Panc1 (cell line): Measurements from ENCODE around the gene GLS. TPM values are rescaled to one million over a fixed set of nuclear protein-coding genes. Genes with fewer than 3 reads are reported as not detected.

Experiments used
- ATAC-seq: fragments of 200-7000 bp; cut with Tn5 transposase; 2 replicates; pipeline ENCODE4 v1.9.1; 2020; ENCODE audit warnings: mild to moderate bottlenecking, moderate library complexity
- BruUV-seq: library from RNA; stranded (reverse); fragments of 400-500 nt; replicated peaks from 2 replicates; lab custom pipeline; 2021; lab: Mats Ljungman, UMichigan
- CTCF ChIA-PET: fragments of 300-600 bp; sonication (Branson Sonifier 250); formaldehyde crosslinking; loops from one replicate; lab custom pipeline; 2022; ENCODE audit warnings: antibody characterized with exemption; lab: Charles Lee
- POLR2A ChIA-PET: fragments of 300-600 bp; sonication (Branson Sonifier 250); formaldehyde crosslinking; loops from one replicate; lab custom pipeline; 2022; ENCODE audit warnings: antibody characterized with exemption; lab: Charles Lee
- DNase-seq: peaks from one replicate; pipeline ENCODE4 v3.0.0-alpha.2; 2010; ENCODE audit warnings: low read depth, low spot score
- H3K27ac ChIP-seq: 2 replicates; pipeline ENCODE4 v1.5.1; 2011; ENCODE audit warnings: mild to moderate bottlenecking, low read length, inconsistent platforms
- H3K27me3 ChIP-seq: fragments of 200-500 bp; sonication (Bioruptor generic); 2 replicates; pipeline ENCODE4 v1.6.0; 2014; ENCODE audit warnings: low read length, inconsistent platforms; ENCODE audit not compliant: control insufficient read depth, insufficient read depth
- H3K36me3 ChIP-seq: fragments of 200-500 bp; sonication (Bioruptor generic); 2 replicates; pipeline ENCODE4 v1.5.1; 2014; ENCODE audit warnings: inconsistent platforms, mild to moderate bottlenecking, low read length, moderate library complexity; ENCODE audit not compliant: control insufficient read depth, insufficient read depth
- H3K4me1 ChIP-seq: 2 replicates; pipeline ENCODE4 v1.5.1; 2011; ENCODE audit warnings: inconsistent platforms, mild to moderate bottlenecking, low read length, moderate library complexity; ENCODE audit not compliant: control insufficient read depth, insufficient read depth
- H3K4me3 ChIP-seq, 2 experiments: 2 replicates each; pipeline ENCODE4 v1.5.1; 2011 to 2012; ENCODE audit warnings: low read depth in 2 of 2, low read length in 2 of 2, mild to moderate bottlenecking in 2 of 2, inconsistent platforms in 1 of 2, moderate library complexity in 1 of 2
- H3K9me3 ChIP-seq: fragments of 200-500 bp; sonication (Bioruptor generic); 2 replicates; pipeline ENCODE4 v1.5.1; 2014; ENCODE audit warnings: low read depth, mild to moderate bottlenecking, inconsistent platforms, low read length, moderate library complexity; ENCODE audit not compliant: control insufficient read depth, insufficient read depth
- CTCF ChIP-seq: fragments of 450-650 bp; IDR thresholded peaks from 2 replicates; pipeline ENCODE4 v1.5.1; 2017; ENCODE audit warnings: mild to moderate bottlenecking
- POLR2AphosphoS5 ChIP-seq: IDR thresholded peaks from 2 replicates; pipeline ENCODE4 v1.6.1; 2012; ENCODE audit warnings: mild to moderate bottlenecking, low read depth, low read length, moderate library complexity
- REST ChIP-seq, 2 experiments: IDR thresholded peaks; 2 replicates each; pipeline ENCODE4 v1.6.1; 2011 to 2012; ENCODE audit warnings: low read depth in 2 of 2, control low read depth in 1 of 2, low read length in 1 of 2, mild to moderate bottlenecking in 1 of 2, moderate library complexity in 1 of 2; ENCODE audit not compliant: insufficient read depth in 1 of 2
- SIN3A ChIP-seq: IDR thresholded peaks from 2 replicates; pipeline ENCODE4 v1.6.1; 2012; ENCODE audit warnings: low read depth, mild to moderate bottlenecking, low read length, moderate library complexity, borderline replicate concordance; ENCODE audit not compliant: insufficient read depth
- TCF7L2 ChIP-seq: IDR thresholded peaks from 2 replicates; pipeline ENCODE4 v1.6.1; 2011; ENCODE audit warnings: mild to moderate bottlenecking, low read depth, low read length, inconsistent platforms
- in situ Hi-C: cut with HindIII; loops from 2 replicates; pipeline ENCODE4 v1.10.0; 2016; ENCODE audit warnings: low sequenced_read_pairs, low pct_unique_long_range_greater_than_20kb
- intact Hi-C: fragments of 100-400 bp; cut with micrococcal nuclease; formaldehyde crosslinking; loops from one replicate; pipeline ENCODE4 v1.10.0; 2022; ENCODE audit not compliant: unreplicated experiment
- total RNA-seq: library from RNA; stranded (reverse); gene quantifications from one replicate; pipeline ENCODE4 v1.2.1, GENCODE V29; 2021; ENCODE audit not compliant: unreplicated experiment

Gene GLS
- total RNA-seq, 1 experiment from 2014 or later: 93.9 TPM

- Histone ChIP-seq H3K9me3 (no peaks in the 10 kb centered on the region), H3K27ac (no peak overlapping the region), H3K4me3 (no peak overlapping the region), H3K4me1 (no peaks in the 10 kb centered on the region), H3K27me3 (no peaks in the 10 kb centered on the region), H3K36me3 (peaks cover 32% of the 10 kb centered on the region)
- intact Hi-C loops: no loop called here
- in situ Hi-C loops: no loop called here
- no TSS peak for BruUV-seq
- ATAC-seq (no peak), DNase-seq (no peak)
- TF ChIP-seq SIN3A (no peak), POLR2AphosphoS5 (no peak), REST (IDR thresholded peaks at IDR 0.05; ENCODE audit: insufficient read depth in 1 of 2, low read depth in 2 of 2, low read length in 1 of 2) (no peak), CTCF (no peak), TCF7L2 (no peak)
- ChIA-PET CTCF (no interaction called here), POLR2A (no interaction called here)
Observed at GRCh38 chr2:190909680-190910079, 29.1 kb downstream of the GLS start.

GRCh38 chr2:190910341-190911136 is 29.9 kb downstream of the GLS start:
- ChIA-PET POLR2A (no interaction called here), CTCF (no interaction called here)
- no peak overlapping the region for H3K4me3 ChIP-seq
- in situ Hi-C loops (no loop called here), intact Hi-C loops (no loop called here)
- DNase-seq (no peak), ATAC-seq (no peak)
- no peaks in the 10 kb centered on the region for H3K9me3 ChIP-seq
- BruUV-seq: no TSS peak
- peaks cover 28% of the 10 kb centered on the region for H3K36me3 ChIP-seq
- no peaks in the 10 kb centered on the region for H3K27me3 ChIP-seq
- H3K27ac ChIP-seq: no peak overlapping the region
- no peaks in the 10 kb centered on the region for H3K4me1 ChIP-seq
- TF ChIP-seq CTCF: no peak
- TF ChIP-seq SIN3A: no peak
- no peak for TF ChIP-seq POLR2AphosphoS5
- no peak for TF ChIP-seq TCF7L2
- no peak for TF ChIP-seq REST (IDR thresholded peaks at IDR 0.05; ENCODE audit: insufficient read depth in 1 of 2, low read depth in 2 of 2, low read length in 1 of 2)
